HG03521 (cell line): ENCODE measurements around the gene TNNT2.
A peak's percentile ranks its signal among the peaks of the same experiment; 100 is the strongest.

ENCODE experiments used
- ATAC-seq: cut with Tn5 transposase; IDR thresholded peaks from one replicate; pipeline ENCODE4 v1.9.1; 2021; ENCODE audit warnings: mild to moderate bottlenecking, moderate library complexity; ENCODE audit not compliant: unreplicated experiment

Gene TNNT2

GRCh38 chr1:201379733-201380242 lies 2.3 kb upstream of the TNNT2 start:
- no peak for ATAC-seq

GRCh38 chr1:201378804-201379203 lies 1.3 kb upstream of the TNNT2 start:
- ATAC-seq, result no peak

- peak; percentile 46 for ATAC-seq
Observed at GRCh38 chr1:201376464-201377374, 761 bp downstream of the TNNT2 start.

- no peak for ATAC-seq
Observed at GRCh38 chr1:201376107-201376463, 1.4 kb downstream of the TNNT2 start.

- ATAC-seq, result no peak
Observed at GRCh38 chr1:201375169-201375568, 2.3 kb downstream of the TNNT2 start.

GRCh38 chr1:201374364-201374763 lies 3.1 kb downstream of the TNNT2 start:
- ATAC-seq, result no peak

GRCh38 chr1:201371792-201372191 lies 5.7 kb downstream of the TNNT2 start:
- ATAC-seq, result no peak

GRCh38 chr1:201371276-201371675 lies 6.2 kb downstream of the TNNT2 start:
- ATAC-seq, result no peak

GRCh38 chr1:201370500-201370899 lies 7.0 kb downstream of the TNNT2 start:
- ATAC-seq, result no peak

GRCh38 chr1:201369209-201369608 lies 8.3 kb downstream of the TNNT2 start:
- ATAC-seq, result no peak

GRCh38 chr1:201366696-201367095 lies 10.8 kb downstream of the TNNT2 start:
- no peak for ATAC-seq

- ATAC-seq, result no peak
Observed at GRCh38 chr1:201365251-201365650, 12.2 kb downstream of the TNNT2 start.

GRCh38 chr1:201364808-201365105 lies 12.7 kb downstream of the TNNT2 start:
- no peak for ATAC-seq

- ATAC-seq, result no peak
Observed at GRCh38 chr1:201363467-201363866, 14.0 kb downstream of the TNNT2 start.

- no peak for ATAC-seq
Observed at GRCh38 chr1:201362906-201363305, 14.6 kb downstream of the TNNT2 start.

GRCh38 chr1:201361652-201362504 lies 15.6 kb downstream of the TNNT2 start:
- no peak for ATAC-seq

GRCh38 chr1:201360901-201361651 lies 16.4 kb downstream of the TNNT2 start:
- ATAC-seq, result no peak

- no peak for ATAC-seq
Observed at GRCh38 chr1:201360486-201360885, 17.0 kb downstream of the TNNT2 start.

GRCh38 chr1:201359873-201360210 lies 17.6 kb downstream of the TNNT2 start:
- ATAC-seq, result no peak

GRCh38 chr1:201359031-201359872 lies 18.2 kb downstream of the TNNT2 start:
- no peak for ATAC-seq
